Activated CD4-positive, alpha-beta memory T cell treated with anti-CD3 and anti-CD28 coated beads for 36 hours (primary cell): ENCODE data around the gene GLA. TPM values are rescaled to one million over a fixed set of nuclear protein-coding genes. Genes with fewer than 3 reads are reported as not detected.

Experiments
- CTCF ChIA-PET: fragments of 350-600 bp; sonication (Branson Sonifier 250); formaldehyde crosslinking; loops from one replicate; lab custom pipeline; 2021; ENCODE audit warnings: antibody characterized with exemption, inconsistent platforms; lab: Charles Lee
- POLR2A ChIA-PET: fragments of 350-600 bp; sonication (Branson Sonifier 250); formaldehyde crosslinking; loops from one replicate; lab custom pipeline; 2021; ENCODE audit warnings: antibody characterized with exemption; lab: Charles Lee
- DNase-seq: peaks from one replicate; pipeline ENCODE4 v3.0.0-alpha.2; 2020
- H3K27ac Mint-ChIP-seq: one replicate; pipeline ENCODE4 v1.8.0; 2021; ENCODE audit warnings: mixed read lengths
- H3K27me3 Mint-ChIP-seq: one replicate; pipeline ENCODE4 v1.8.0; 2021; ENCODE audit warnings: mixed read lengths
- H3K36me3 Mint-ChIP-seq: one replicate; pipeline ENCODE4 v1.8.0; 2021; ENCODE audit warnings: mixed read lengths
- H3K4me1 Mint-ChIP-seq: one replicate; pipeline ENCODE4 v1.8.0; 2021; ENCODE audit warnings: low read depth, mixed read lengths
- H3K4me3 Mint-ChIP-seq: one replicate; pipeline ENCODE4 v1.8.0; 2021; ENCODE audit warnings: mild to moderate bottlenecking, mixed read lengths
- H3K9me3 Mint-ChIP-seq: one replicate; pipeline ENCODE4 v1.8.0; 2021; ENCODE audit warnings: mixed read lengths
- intact Hi-C: fragments of 100-400 bp; cut with micrococcal nuclease; formaldehyde crosslinking; loops from one replicate; pipeline ENCODE4 v1.15.1; 2023
- total RNA-seq, 2 experiments: library from RNA; stranded (reverse); gene quantifications; one replicate each; pipeline ENCODE4 v1.2.3, GENCODE V29; 2021

GLA gene
- total RNA-seq, 2 experiments from 2014 or later = 40.4 to 43.6 TPM

GRCh38 chrX:101370888-101371504 is 36.7 kb downstream of the GLA start:
- H3K4me3 Mint-ChIP-seq = no peak overlapping the region
- H3K4me1 Mint-ChIP-seq = no peaks in the 10 kb centered on the region
- H3K36me3 Mint-ChIP-seq = no peaks in the 10 kb centered on the region
- intact Hi-C loops = no loop called here
- no peaks in the 10 kb centered on the region for H3K9me3 Mint-ChIP-seq
- ChIA-PET POLR2A (no interaction called here), CTCF (no interaction called here)
- no peaks in the 10 kb centered on the region for H3K27me3 Mint-ChIP-seq
- DNase-seq = no peak
- no peak overlapping the region for H3K27ac Mint-ChIP-seq

- H3K9me3 Mint-ChIP-seq = no peaks in the 10 kb centered on the region
- H3K27me3 Mint-ChIP-seq = no peaks in the 10 kb centered on the region
- H3K36me3 Mint-ChIP-seq = no peaks in the 10 kb centered on the region
- no peaks in the 10 kb centered on the region for H3K4me1 Mint-ChIP-seq
- no peak overlapping the region for H3K27ac Mint-ChIP-seq
- ChIA-PET POLR2A (no interaction called here), CTCF (interaction anchor here (0.6 kb wide), 1 partner anchor 1493 kb away, joined by 3 read pairs; no protein-coding TSS in a partner anchor)
- DNase-seq = no peak
- no peak overlapping the region for H3K4me3 Mint-ChIP-seq
- intact Hi-C loops = no loop called here
Measured at GRCh38 chrX:101369687-101370086, 38.0 kb downstream of the GLA start.

GRCh38 chrX:101368800-101369199 is 38.9 kb downstream of the GLA start:
- Mint-ChIP-seq H3K4me3 (no peak overlapping the region), H3K27ac (no peak overlapping the region), H3K36me3 (no peaks in the 10 kb centered on the region), H3K9me3 (no peaks in the 10 kb centered on the region), H3K27me3 (no peaks in the 10 kb centered on the region), H3K4me1 (no peaks in the 10 kb centered on the region)
- ChIA-PET POLR2A (no interaction called here), CTCF (no interaction called here)
- intact Hi-C loops = no loop called here
- no peak for DNase-seq

- no peak overlapping the region for H3K27ac Mint-ChIP-seq
- H3K36me3 Mint-ChIP-seq = no peaks in the 10 kb centered on the region
- H3K4me3 Mint-ChIP-seq = no peak overlapping the region
- ChIA-PET CTCF (no interaction called here), POLR2A (no interaction called here)
- intact Hi-C loops = no loop called here
- H3K4me1 Mint-ChIP-seq = no peaks in the 10 kb centered on the region
- no peak for DNase-seq
- no peaks in the 10 kb centered on the region for H3K27me3 Mint-ChIP-seq
- no peaks in the 10 kb centered on the region for H3K9me3 Mint-ChIP-seq
Measured at GRCh38 chrX:101365301-101365795, 42.4 kb downstream of the GLA start.

GRCh38 chrX:101362757-101363156 is 45.0 kb downstream of the GLA start:
- POLR2A ChIA-PET = no interaction called here
- Mint-ChIP-seq H3K4me3 (no peak overlapping the region), H3K27me3 (no peaks in the 10 kb centered on the region), H3K36me3 (no peaks in the 10 kb centered on the region), H3K27ac (no peak overlapping the region), H3K9me3 (no peaks in the 10 kb centered on the region), H3K4me1 (no peaks in the 10 kb centered on the region)
- DNase-seq = no peak
- intact Hi-C loops = no loop called here
- CTCF ChIA-PET = no interaction called here

- no peaks in the 10 kb centered on the region for H3K36me3 Mint-ChIP-seq
- no peaks in the 10 kb centered on the region for H3K9me3 Mint-ChIP-seq
- POLR2A ChIA-PET = no interaction called here
- no peak for DNase-seq
- intact Hi-C loops = no loop called here
- CTCF ChIA-PET = no interaction called here
- no peaks in the 10 kb centered on the region for H3K4me1 Mint-ChIP-seq
- no peak overlapping the region for H3K27ac Mint-ChIP-seq
- no peak overlapping the region for H3K4me3 Mint-ChIP-seq
- peaks cover 1% of the 10 kb centered on the region for H3K27me3 Mint-ChIP-seq
Measured at GRCh38 chrX:101362116-101362515, 45.6 kb downstream of the GLA start.

- CTCF ChIA-PET = no interaction called here
- no peaks in the 10 kb centered on the region for H3K9me3 Mint-ChIP-seq
- intact Hi-C loops = no loop called here
- no peaks in the 10 kb centered on the region for H3K36me3 Mint-ChIP-seq
- no peak overlapping the region for H3K4me3 Mint-ChIP-seq
- no peaks in the 10 kb centered on the region for H3K4me1 Mint-ChIP-seq
- DNase-seq = no peak
- H3K27me3 Mint-ChIP-seq = peaks cover 1% of the 10 kb centered on the region
- POLR2A ChIA-PET = no interaction called here
- no peak overlapping the region for H3K27ac Mint-ChIP-seq
Measured at GRCh38 chrX:101360390-101360789, 47.3 kb downstream of the GLA start.

- H3K4me3 Mint-ChIP-seq = no peak overlapping the region
- intact Hi-C loops = no loop called here
- H3K36me3 Mint-ChIP-seq = no peaks in the 10 kb centered on the region
- H3K27me3 Mint-ChIP-seq = peaks cover 1% of the 10 kb centered on the region
- H3K27ac Mint-ChIP-seq = no peak overlapping the region
- CTCF ChIA-PET = no interaction called here
- DNase-seq = no peak
- no peaks in the 10 kb centered on the region for H3K4me1 Mint-ChIP-seq
- POLR2A ChIA-PET = no interaction called here
- no peaks in the 10 kb centered on the region for H3K9me3 Mint-ChIP-seq
Measured at GRCh38 chrX:101359966-101360365, 47.8 kb downstream of the GLA start.

GRCh38 chrX:101357166-101357795 is 50.4 kb downstream of the GLA start:
- CTCF ChIA-PET = no interaction called here

GRCh38 chrX:101349193-101349562 is 58.5 kb downstream of the GLA start:
- Mint-ChIP-seq H3K27ac (peak overlapping the region; percentile 92), H3K36me3 (peaks cover 11% of the 10 kb centered on the region), H3K9me3 (no peaks in the 10 kb centered on the region), H3K4me3 (peak overlapping the region; percentile 91), H3K4me1 (peaks cover 12% of the 10 kb centered on the region), H3K27me3 (no peaks in the 10 kb centered on the region)
- ChIA-PET CTCF (interaction anchor here (1.7 kb wide), 1 partner anchor 42 kb away, joined by 11 read pairs; the partner anchor contains the start of gene RPL36A), POLR2A (interaction anchor here (4.2 kb wide), 1 partner anchor 41 kb away, joined by 29 read pairs; the partner anchor contains the start of gene RPL36A)
- no peak for DNase-seq
- intact Hi-C loops = loop anchor here (2.0 kb wide), 1 partner anchor 140 kb away; no protein-coding TSS in a partner anchor

More at GRCh38 chrX:101357166-101357795, 50.4 kb downstream of the GLA start:
- no peak overlapping the region for H3K4me3 Mint-ChIP-seq
- no peaks in the 10 kb centered on the region for H3K4me1 Mint-ChIP-seq
- POLR2A ChIA-PET = no interaction called here
- no peak overlapping the region for H3K27ac Mint-ChIP-seq
- peaks cover 1% of the 10 kb centered on the region for H3K27me3 Mint-ChIP-seq
- H3K9me3 Mint-ChIP-seq = no peaks in the 10 kb centered on the region
- no peak for DNase-seq
- intact Hi-C loops = no loop called here
- no peaks in the 10 kb centered on the region for H3K36me3 Mint-ChIP-seq

GRCh38 chrX:101348452-101349192 is 59.1 kb downstream of the GLA start, which contains the start of gene TIMM8A:
TIMM8A (minus strand) TSS chrX:101348742; CDS start chrX:101348664, 78 bp downstream.
- H3K4me1 Mint-ChIP-seq = peaks cover 12% of the 10 kb centered on the region

More at GRCh38 chrX:101348452-101349192, 59.1 kb downstream of the GLA start, which contains the start of gene TIMM8A:
- Mint-ChIP-seq H3K36me3 (peaks cover 13% of the 10 kb centered on the region), H3K9me3 (no peaks in the 10 kb centered on the region), H3K27me3 (no peaks in the 10 kb centered on the region), H3K27ac (peak within 1 kb of the TSS; percentile 92), H3K4me3 (peak within 1 kb of the TSS; percentile 91)
- POLR2A ChIA-PET = interaction anchor here (4.2 kb wide), 1 partner anchor 42 kb away, joined by 29 read pairs; the partner anchor contains the start of gene RPL36A
- DNase-seq = peak; percentile 86
- CTCF ChIA-PET = interaction anchor here (1.7 kb wide), 1 partner anchor 42 kb away, joined by 11 read pairs; the partner anchor contains the start of gene RPL36A
- intact Hi-C loops = loop anchor here (1.0 to 2.0 kb wide), 3 partner anchors 42 to 140 kb away; partner anchors contain the start of gene HNRNPH2
